Ovary (tissue), 9 donors: ENCODE measurements around the gene SESN1. TPM values are rescaled to one million over a fixed set of nuclear protein-coding genes. Genes with fewer than 3 reads are reported as not detected.

Experiments
- DNase-seq, 5 donors: peaks; one replicate each; pipeline ENCODE4 v3.0.0-alpha.2; 2019 to 2020
- H3K27ac ChIP-seq, 2 donors: fragments of 200-600 bp; one replicate each; pipeline versions ENCODE4 v1.5.1 to v1.8.0; 2019 to 2022
- H3K27me3 ChIP-seq: fragments of 200-600 bp; one replicate; pipeline ENCODE4 v1.8.0; 2022
- H3K36me3 ChIP-seq: fragments of 200-600 bp; sonication (generic); one replicate; pipeline ENCODE4 v1.5.1; 2019
- H3K4me1 ChIP-seq: one replicate; pipeline ENCODE4 v1.8.1; 2013; ENCODE audit warnings: mild to moderate bottlenecking, moderate library complexity; ENCODE audit not compliant: insufficient read depth
- H3K4me3 ChIP-seq: fragments of 200-600 bp; sonication (generic); one replicate; pipeline ENCODE4 v1.5.1; 2017
- H3K9me3 ChIP-seq, 2 donors: fragments of 200-600 bp in 1 of 2; sonication (generic) in 1 of 2; one replicate each; pipeline versions ENCODE4 v1.5.1 to v1.8.1; 2013 to 2019; ENCODE audit warnings: mild to moderate bottlenecking in 1 of 2, moderate library complexity in 1 of 2
- EP300 ChIP-seq: sonication (generic); formaldehyde crosslinking; IDR thresholded peaks from one replicate; pipeline ENCODE4 v1.6.1; 2017; ENCODE audit warnings: antibody characterized with exemption
- POLR2A ChIP-seq: fragments of 450-650 bp; IDR thresholded peaks from one replicate; pipeline ENCODE4 v1.6.1; 2017; ENCODE audit warnings: antibody characterized with exemption, mild to moderate bottlenecking, moderate library complexity
- WGBS, 3 donors: extraction: QIAGEN DNeasy Blood & Tissue Kit in 1 of 3; methylation state at CpG; one replicate each; pipeline versions ENCODE4 v1.1.5 to v1.1.7; 2013 to 2017; 5-methylcytosine and 5-hydroxymethylcytosine counted together
- intact Hi-C, 4 donors: fragments of 100-400 bp; cut with DNase I; formaldehyde crosslinking; loops; one replicate each; pipeline versions ENCODE4 v1.11.0 to v1.15.1; 2022 to 2023
- polyA plus RNA-seq, 2 donors: library from polyadenylated mRNA; stranded (reverse); fragments of 200-250 nt in 1 of 2; fragments of 350-450 nt in 1 of 2; fragmentation: Illumina TruSeq in 1 of 2; extraction: RNeasy Lipid Tissue Mini Kit (QIAGEN cat#74804) in 1 of 2; gene quantifications; one replicate each; pipeline ENCODE4 v1.2.3, GENCODE V29; 2013 to 2014
- total RNA-seq, 7 donors: library from RNA; depleted of rRNA in 2 of 7; stranded (reverse); fragments of >200 nt in 2 of 7; fragmentation: NEBNext Ultra II Directional in 3 of 7; extraction: Animal tissue kit (Norgen Biotek cat#: 25700) in 3 of 7; gene quantifications; one replicate each; pipeline versions ENCODE4 v1.1.0 to v1.2.4, GENCODE V29; 2016 to 2023
- TF ChIP-seq, protein P1 (sequence below), 3 donors: fragments of 450-650 bp in 2 of 3; fragments of 200-600 bp in 1 of 3; IDR thresholded peaks; one replicate each; pipeline versions ENCODE4 v1.5.1 to v1.8.0; 2016 to 2022; ENCODE audit warnings: antibody characterized with exemption in 3 of 3, mild to moderate bottlenecking in 1 of 3
- donor health status: DM: no; HTN: no; CAD: no; lungs with moderate emphysema.
- donor health status: DM: no; HTN: no; CAD: no.
- donor health status: Bipolar disorder and iron deficiency.
- donor health status: DM: yes; HTN: yes; CAD: no.
- donor health status: DM: no; HTN: no; CAD: no.
- donor health status: DM: yes; HTN: yes; CAD: no.

SESN1 gene
- total and polyA plus RNA-seq, 9 donors: 36.5 to 97.2 (median 65.4) TPM

- Histone ChIP-seq H3K27me3 (no peaks in the 10 kb centered on the region), H3K9me3 (no peaks in the 10 kb centered on the region), H3K27ac (no peak overlapping the region), H3K4me1 (no peaks in the 10 kb centered on the region), H3K36me3 (no peaks in the 10 kb centered on the region), H3K4me3 (no peak overlapping the region)
- no peak for TF ChIP-seq POLR2A
- TF ChIP-seq, protein P1, sequence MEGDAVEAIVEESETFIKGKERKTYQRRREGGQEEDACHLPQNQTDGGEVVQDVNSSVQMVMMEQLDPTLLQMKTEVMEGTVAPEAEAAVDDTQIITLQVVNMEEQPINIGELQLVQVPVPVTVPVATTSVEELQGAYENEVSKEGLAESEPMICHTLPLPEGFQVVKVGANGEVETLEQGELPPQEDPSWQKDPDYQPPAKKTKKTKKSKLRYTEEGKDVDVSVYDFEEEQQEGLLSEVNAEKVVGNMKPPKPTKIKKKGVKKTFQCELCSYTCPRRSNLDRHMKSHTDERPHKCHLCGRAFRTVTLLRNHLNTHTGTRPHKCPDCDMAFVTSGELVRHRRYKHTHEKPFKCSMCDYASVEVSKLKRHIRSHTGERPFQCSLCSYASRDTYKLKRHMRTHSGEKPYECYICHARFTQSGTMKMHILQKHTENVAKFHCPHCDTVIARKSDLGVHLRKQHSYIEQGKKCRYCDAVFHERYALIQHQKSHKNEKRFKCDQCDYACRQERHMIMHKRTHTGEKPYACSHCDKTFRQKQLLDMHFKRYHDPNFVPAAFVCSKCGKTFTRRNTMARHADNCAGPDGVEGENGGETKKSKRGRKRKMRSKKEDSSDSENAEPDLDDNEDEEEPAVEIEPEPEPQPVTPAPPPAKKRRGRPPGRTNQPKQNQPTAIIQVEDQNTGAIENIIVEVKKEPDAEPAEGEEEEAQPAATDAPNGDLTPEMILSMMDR (IDR thresholded peaks at IDR 0.05): peak; percentile 42 to 69 (median 64)
- intact Hi-C loops: loop anchor here in 2 of 4 donors (5.0 kb wide), 2 partner anchors 291 to 531 kb away; no protein-coding TSS in a partner anchor
- WGBS, 3 donors: 46 to 49% (median 47%) methylated on average over 7 of the region's 7 CpGs
- peak in 1 of 5 donors; percentile 48 for DNase-seq
Observed at GRCh38 chr6:109073344-109074132, 21.1 kb downstream of the SESN1 start.

- H3K27ac ChIP-seq: no peak overlapping the region
- intact Hi-C loops: loop anchor here in 2 of 4 donors (5.0 kb wide), 2 partner anchors 289 to 529 kb away; no protein-coding TSS in a partner anchor
- no peaks in the 10 kb centered on the region for H3K36me3 ChIP-seq
- no peak for DNase-seq
- H3K4me3 ChIP-seq: no peak overlapping the region
- H3K9me3 ChIP-seq: no peaks in the 10 kb centered on the region
- TF ChIP-seq, protein P1 (IDR thresholded peaks at IDR 0.05): no peak
- TF ChIP-seq EP300 (no peak), POLR2A (no peak)
- WGBS, 3 donors: 59 to 65% (median 62%) methylated on average over 7 of the region's 7 CpGs
- H3K27me3 ChIP-seq: no peaks in the 10 kb centered on the region
- H3K4me1 ChIP-seq: no peaks in the 10 kb centered on the region
Observed at GRCh38 chr6:109071125-109071917, 23.3 kb downstream of the SESN1 start.

DNA sequence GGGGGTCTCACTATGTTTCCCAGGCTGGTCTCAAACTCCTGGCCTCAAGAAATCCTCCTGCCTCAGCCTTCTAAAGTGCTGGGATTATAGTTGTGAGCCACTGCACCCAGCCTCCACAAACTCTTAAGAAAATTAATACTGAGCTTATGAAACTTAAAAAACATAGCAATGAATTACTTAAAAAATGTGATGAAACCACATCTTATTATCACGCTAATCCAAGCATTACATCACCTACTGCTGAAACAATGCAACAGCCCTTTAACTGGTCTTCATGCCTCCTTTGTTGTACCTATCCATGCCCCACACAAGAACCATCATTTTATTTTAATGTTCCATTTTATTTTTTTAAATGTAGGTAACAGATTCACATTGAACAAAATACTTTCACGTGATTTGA, 24.9 kb downstream of the SESN1 start:
- H3K36me3 ChIP-seq: no peaks in the 10 kb centered on the region
- 90 to 92% (median 92%) methylated on average over 2 of the region's 2 CpGs for WGBS, 3 donors
- H3K9me3 ChIP-seq: no peaks in the 10 kb centered on the region
- intact Hi-C loops: loop anchor here (5.0 to 10.0 kb wide), 4 partner anchors 55 to 527 kb away; no protein-coding TSS in a partner anchor
- H3K27ac ChIP-seq: no peak overlapping the region
- H3K4me3 ChIP-seq: no peak overlapping the region
- TF ChIP-seq POLR2A (no peak), EP300 (no peak)
- TF ChIP-seq, protein P1 (IDR thresholded peaks at IDR 0.05): no peak
- H3K4me1 ChIP-seq: no peaks in the 10 kb centered on the region
- H3K27me3 ChIP-seq: no peaks in the 10 kb centered on the region
- no peak for DNase-seq

DNA sequence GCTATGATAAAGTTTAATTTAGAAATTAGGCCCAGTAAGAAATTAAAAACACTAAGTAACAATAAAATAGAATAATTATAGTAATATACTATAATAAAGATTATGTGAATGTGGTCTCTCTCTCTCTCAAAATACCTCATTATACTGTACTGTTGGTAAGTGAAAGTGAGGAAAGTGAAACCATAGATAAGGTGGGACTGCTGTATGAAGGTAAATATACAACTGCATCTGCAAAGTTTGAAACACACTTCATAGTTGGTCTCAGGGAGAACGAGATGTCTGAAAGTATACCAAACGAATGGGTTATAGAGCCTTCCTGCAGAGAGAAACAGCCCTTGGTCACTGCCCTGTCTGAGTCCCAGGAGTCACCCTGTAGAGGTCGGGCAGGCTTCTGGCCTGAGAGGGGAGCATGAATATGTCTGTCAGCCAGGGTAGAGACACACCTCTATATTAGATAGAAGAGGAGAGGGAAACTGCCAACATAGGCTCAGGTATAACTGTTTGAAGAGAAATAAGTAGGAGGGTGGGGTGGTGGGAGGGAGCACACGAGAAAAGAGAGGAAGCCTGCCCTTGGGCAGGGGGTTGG, 31.8 kb downstream of the SESN1 start:
- no peaks in the 10 kb centered on the region for H3K27me3 ChIP-seq
- intact Hi-C loops: loop anchor here in 2 of 4 donors (10.0 kb wide), 2 partner anchors 48 to 518 kb away; no protein-coding TSS in a partner anchor
- TF ChIP-seq POLR2A (no peak), EP300 (no peak)
- 91 to 94% (median 93%) methylated on average over 4 of the region's 4 CpGs for WGBS, 3 donors
- no peak overlapping the region for H3K4me3 ChIP-seq
- DNase-seq: no peak
- H3K9me3 ChIP-seq: no peaks in the 10 kb centered on the region
- H3K4me1 ChIP-seq: peaks cover 2% of the 10 kb centered on the region
- no peaks in the 10 kb centered on the region for H3K36me3 ChIP-seq
- H3K27ac ChIP-seq: no peak overlapping the region
